ENCODE measurements around the gene PAPOLG.

PAPOLG gene

GRCh38 chr2:60756097-60757087, at the start of gene PAPOLG:
Gene PAPOLG, plus strand, starts transcription at chr2:60756268. Its CDS starts 211 bp downstream, at chr2:60756479.
- DNase-seq: peak; percentile 98

DNA sequence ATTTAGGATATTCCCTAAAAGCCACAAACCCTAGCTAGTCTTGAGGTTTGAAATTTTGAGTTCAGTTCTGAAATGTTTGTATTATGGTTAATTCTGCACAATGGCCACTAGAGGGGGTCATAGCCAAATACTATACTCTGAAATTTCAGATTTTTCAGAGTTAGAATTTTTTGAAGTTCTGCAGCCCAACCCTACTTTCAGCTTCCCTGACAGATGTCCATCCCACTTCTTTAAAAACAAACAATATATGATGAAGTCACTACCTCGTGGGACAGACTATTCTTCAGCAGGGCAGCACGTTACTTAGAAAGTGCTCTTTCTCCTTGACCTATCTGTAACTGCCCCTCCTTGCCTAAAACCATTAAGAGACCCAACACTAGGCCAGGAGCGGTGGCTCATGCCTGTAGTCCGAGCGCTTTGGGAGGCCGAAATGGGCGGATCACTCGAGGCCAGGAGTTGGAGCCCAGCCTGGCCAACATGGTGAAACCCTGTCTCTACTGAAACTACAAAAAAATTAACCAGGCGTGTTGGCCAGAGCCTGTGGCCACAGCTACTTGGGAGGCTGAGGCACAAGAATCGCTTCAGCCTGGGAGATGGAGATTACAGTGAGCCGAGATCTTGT, 48.2 kb upstream of the PAPOLG start:
- DNase-seq: no peak

GRCh38 chr2:60708630-60709320, 47.3 kb upstream of the PAPOLG start:
- no peak for DNase-seq

DNA sequence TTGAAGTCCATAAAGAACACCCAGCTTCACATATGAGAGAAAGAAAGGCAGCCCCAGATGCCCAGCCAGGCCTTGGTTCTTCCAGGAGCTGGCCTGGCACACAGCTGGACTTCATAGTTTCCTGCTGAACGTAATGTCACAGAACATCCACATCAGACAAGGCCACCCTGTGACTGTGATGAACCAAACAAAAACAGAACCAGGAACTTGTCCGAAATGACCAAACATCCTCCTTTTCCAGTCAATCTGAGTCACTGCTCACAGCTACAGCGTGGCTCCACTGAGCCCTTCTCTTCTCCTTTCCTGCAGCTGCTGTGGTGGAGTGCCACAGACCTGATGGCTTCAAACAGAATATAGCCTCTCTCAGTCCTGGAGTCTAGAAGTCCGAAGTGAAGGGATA, 45.4 kb upstream of the PAPOLG start:
- DNase-seq: no peak

DNA sequence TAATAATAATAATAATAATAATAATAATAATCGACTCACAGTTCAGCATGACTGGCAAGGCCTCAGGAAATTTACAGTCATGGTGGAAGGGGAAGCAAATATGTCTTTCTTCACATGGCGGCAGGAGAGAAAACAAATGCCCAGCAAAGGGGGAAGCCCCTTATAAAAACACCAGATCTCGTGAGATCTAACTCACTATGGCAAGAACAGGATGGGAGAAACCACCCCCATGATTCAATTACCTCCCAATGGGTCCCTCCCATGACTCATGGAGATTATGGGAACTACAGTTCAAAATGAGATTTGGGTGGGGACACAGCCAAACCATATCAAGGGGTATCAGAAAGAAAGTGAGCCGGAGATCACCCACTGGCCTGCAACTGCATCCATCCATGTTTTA, 40.5 kb upstream of the PAPOLG start:
- DNase-seq: no peak

- no peak for DNase-seq
Observed at GRCh38 chr2:60717691-60718090, 38.4 kb upstream of the PAPOLG start.

- DNase-seq: no peak
Observed at GRCh38 chr2:60719331-60719730, 36.7 kb upstream of the PAPOLG start.

DNA sequence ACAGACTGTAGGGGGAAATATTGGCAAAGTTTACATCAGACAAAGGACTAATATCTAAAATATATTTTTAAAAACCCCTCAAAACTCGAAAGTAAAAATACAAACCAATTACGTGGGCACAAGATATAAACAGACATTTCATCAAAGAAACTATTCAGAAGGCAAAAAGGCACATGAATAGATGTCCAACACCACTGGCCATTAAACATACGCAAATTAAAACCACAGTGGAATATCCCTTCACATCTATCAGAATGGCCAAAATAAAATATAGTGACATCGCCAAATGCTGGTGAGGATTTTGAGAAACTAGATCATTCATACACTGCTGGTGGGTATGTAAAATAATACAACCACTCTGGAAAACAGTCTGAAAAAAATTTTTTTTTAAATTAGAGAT, 30.6 kb upstream of the PAPOLG start:
- DNase-seq: no peak

GRCh38 chr2:60728855-60729254, 27.2 kb upstream of the PAPOLG start:
- DNase-seq: no peak

DNA sequence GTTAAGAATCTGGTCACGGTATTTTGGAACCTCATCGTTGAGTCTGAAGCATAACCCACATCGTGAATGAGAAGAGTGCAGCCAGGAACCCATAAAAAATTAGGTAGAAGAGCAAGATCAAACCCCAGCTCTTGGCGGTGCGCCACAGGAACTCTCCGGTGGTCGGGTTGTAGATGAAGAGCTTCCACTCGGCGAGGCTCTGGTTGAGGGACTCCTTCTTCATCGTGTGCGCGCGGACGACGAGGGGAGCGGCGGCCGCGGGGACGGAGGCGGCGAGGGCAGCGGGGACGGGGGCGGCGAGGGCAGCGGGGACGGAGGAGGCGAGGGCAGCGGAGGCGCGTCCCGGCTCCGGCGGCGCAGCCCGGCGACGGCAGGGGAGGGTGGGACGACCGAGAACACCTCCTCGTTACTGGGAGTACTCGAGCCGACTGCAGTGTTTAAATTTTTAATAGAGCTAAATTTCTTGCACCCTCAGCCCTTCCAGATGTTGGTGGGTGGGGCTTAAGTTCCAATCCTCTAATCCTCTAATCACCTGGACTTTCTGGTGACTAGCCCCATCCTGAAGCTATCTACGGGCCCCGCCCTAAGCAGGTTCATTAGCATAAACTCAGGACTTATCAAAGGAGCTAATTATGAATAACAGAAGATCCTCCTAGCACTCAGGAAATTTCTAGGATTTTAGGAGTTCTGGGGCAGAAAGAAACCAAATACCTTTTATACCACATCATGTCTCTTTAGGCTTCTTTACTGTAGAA, 20.4 kb upstream of the PAPOLG start:
- DNase-seq: peak; percentile 36

DNA sequence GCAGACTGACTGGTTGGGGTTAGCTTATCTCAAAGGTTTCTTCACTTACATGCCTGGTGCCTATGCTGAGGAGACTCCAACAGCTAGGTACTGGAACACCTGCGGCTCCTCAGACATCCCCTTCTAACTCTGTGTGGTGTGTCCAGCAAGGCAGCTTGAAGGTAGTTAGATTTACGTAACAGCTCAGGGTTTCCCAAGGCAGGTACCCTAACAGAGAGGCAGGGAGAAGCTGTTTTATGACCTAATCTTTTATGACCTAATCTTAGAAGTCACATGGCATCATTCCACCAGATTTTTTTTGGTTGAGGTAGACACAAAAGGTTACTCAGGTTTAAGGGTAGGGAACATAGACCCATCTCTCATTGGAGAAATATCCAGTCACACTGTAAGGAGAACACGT, 17.4 kb upstream of the PAPOLG start:
- DNase-seq: no peak

GRCh38 chr2:60739156-60739555, 16.9 kb upstream of the PAPOLG start:
- no peak for DNase-seq

GRCh38 chr2:60741576-60741975, 14.5 kb upstream of the PAPOLG start:
- DNase-seq: no peak

DNA sequence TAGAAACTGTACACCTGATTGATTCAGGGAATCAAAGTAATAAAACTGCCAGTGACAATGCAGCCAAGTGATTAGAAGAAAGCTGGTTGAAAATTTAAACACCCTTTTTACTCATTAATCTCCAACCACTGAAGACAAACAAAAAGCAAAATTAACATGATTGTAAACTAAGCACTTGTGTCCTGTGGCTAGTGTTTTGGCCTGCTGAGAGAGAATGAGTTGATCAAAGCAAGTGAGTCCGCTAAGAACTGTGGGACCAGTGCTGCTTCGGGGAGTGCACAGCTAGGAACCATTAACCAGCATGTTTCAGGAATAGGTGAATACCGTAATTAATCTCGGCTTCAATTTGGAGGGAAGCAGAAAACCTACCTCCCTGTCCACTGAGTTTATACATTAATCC, 13.6 kb upstream of the PAPOLG start:
- no peak for DNase-seq

DNA sequence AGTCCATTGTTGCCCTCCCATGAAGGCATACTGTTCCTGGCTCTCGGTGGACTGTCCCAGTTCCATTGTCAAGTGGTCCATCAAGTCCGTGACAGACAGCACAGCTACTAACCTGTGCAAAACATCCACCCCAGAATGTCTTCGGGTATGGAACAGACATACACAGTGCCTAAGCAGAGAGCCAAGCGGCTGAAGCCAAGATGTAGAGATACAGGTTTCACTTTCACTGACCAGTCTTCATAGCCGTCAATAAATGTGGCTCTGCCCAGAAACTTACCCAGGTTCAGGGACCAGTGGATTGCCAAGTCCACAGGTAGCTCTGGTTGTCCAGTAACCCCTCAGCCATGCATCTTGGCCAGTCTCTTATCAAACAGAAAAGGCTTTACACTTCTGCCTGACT, 10.7 kb upstream of the PAPOLG start:
- no peak for DNase-seq

DNA sequence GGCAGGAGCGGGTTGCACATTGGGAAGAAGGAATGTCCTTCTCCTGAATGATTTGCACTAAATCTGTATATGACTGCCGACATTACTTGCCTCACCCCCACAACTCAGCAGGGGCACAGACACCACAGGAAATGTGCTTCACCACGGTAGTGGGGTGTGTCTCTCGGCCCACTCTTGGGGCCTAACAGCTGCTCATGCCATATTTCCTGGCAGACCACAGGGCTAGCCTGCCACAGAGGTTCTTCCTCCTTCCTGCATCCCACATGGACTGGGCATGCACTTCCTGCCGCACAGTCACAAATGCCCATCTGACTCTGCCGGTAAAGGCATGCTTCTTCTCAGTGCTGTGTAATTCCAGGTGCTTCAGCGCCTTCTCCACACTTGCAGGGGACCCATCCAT, 10.3 kb upstream of the PAPOLG start:
- no peak for DNase-seq

DNA sequence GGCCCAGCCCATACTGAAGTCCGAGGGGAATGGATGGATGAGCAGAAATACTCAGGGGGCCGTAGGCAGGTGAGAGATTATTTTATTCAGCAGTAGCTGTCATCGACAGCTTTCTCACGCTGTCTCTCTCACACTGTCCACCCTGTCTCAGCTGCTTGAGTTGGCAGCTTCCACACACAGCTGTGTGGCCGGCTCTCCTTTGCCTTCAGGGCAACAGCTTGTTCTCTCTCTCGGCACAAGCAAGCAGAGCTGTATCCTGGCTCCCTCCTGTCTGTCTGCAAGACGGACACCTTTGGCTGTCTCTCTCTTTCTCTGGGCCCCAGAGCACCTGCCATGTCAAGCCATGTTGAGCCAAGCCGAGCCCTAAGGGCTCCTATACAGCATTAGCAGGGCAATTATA, 9.8 kb upstream of the PAPOLG start:
- DNase-seq: no peak

DNA sequence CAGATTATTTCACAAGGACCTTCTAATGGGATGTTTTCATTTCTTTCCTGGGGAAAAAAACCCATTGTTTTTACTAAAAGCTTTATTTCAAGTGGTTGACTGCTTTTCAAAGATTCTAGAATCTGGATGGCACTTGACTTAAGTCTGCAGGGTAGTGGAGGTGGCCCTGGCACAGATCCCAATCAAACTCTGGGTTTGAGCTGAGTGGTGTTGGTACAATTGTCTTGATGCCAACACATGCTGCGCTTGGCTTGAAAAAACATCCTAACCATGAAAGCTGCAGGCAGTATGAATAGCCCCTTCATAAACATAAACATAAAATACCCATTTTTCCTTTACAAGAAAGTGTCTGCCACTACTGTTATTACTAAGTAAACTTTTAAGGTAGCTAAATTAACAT, 3.6 kb downstream of the PAPOLG start:
- DNase-seq: no peak

DNA sequence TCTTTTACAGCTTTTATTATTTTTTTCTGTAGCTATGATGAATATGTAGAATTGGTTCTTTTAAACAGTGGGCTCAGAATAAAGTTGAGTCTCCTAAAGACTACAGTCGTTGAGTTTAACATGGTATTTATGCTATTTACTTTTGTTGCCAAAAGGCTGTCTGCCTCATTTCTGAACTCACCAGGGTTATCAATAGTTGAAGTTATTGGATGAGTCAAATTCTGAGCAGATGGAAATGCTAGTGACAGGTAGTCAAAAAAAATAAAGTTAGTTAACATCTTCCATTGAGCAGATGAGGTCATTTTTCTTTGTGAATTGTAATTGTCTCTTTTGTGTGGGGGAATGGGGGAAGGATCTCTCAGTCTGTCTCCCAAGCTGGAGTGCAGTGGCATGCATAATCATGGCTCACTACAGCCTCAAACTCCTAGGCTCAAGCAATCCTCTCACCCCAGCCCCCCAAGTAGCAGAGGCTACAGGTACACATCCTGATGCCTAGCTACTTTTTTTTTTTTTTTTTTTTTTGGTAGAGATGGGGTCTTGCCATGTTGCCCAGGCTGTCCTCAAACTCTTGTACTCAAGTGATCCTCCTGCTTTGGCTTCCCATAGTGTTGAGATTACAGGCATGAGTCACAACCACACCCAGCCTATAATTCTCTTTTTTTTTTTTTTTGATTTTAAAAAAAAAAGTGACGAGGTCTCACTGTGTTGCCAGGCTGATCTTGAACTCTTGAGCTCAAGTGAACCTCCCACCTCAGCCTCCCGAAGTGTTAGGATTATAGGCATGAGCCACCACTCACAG, 8.9 kb downstream of the PAPOLG start:
- DNase-seq: no peak

DNA sequence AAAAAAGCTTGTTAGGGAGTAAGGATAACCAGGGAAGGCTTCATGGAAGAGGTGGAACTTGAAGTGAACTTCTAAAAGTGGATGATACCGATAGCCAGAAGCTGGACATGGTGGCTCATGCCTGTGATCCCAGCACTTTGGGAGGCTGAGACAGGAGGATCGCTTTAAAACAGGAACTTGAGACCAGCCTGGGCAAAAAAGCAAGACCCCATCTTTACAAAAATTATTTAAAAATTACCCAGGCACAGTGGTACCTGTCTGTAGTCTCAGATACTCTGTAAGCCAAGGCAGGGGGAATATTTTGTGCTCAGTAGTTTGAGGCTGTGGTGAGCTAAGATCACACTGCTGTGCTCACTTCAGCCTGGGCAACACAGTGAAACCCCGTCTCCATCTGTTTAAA, 10.2 kb downstream of the PAPOLG start:
- no peak for DNase-seq

DNA sequence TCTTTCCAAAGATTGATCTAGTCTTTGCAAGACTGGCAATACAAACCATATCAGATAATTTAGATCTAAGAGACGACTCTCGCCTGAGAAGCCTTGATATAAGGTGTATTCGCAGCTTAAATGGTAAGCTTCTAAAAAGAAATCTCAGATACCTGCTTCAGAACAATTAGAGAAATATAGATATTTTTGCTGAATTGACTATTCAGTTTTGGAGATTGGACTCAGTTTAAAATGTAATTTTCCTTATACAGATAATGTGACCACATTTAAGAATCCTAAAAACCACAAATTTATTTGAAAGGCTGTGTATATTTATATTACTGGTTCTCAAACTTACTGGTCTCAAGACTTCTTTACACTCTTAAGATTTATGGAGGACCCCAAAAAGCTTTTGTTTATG, 15.4 kb downstream of the PAPOLG start:
- DNase-seq: no peak

DNA sequence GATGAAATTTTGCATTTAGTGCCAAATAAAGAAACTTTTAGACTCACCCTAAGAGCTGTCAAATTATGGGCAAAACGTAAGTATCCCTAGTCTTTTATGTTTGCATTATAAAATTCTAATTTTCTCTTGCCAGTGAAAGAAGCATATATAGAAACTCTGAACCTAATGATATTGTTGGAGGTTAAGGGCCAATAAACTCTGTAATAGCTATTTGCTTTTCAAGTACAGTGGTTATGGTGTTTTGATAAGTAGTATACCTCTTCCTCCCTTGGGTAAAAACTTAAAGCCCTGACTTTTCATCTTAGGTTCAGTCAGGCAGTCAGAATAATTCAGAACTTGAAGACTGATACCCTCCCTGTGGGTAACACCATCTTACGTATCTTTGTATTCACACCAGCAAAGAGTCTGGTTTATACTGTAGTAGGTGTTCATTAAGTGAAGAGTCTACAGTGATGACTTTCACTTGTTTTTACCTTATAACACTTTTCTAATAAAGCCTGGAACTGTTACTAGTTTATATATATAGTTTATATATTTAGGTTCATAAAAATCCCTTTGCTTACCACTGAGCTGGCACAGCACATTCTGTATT, 19.1 kb downstream of the PAPOLG start:
- no peak for DNase-seq

Measured in activated T-cell treated with anti-CD3 and anti-CD28 coated beads, Interleukin-2, amount 50 U/mL, for 1 hour (primary cell).